Measurements from ENCODE around the gene UBE2Z. TPM values are rescaled to one million over a fixed set of nuclear protein-coding genes. Genes with fewer than 3 reads are reported as not detected.

UBE2Z gene
- total RNA-seq, 1 experiment from 2014 or later = 119 TPM

GRCh38 chr17:48894886-48895285 lies 13.3 kb upstream of the UBE2Z start:
- ChIA-PET POLR2A (no interaction called here), CTCF (no interaction called here), RAD21 (ENCODE audit: low non-redundant PET in 1 of 2, low total read pairs in 2 of 2, uncharacterized antibody in 2 of 2, unreplicated experiment in 2 of 2) (no interaction called here)
- no TSS peak for BruUV-seq (replicated peaks)
- H3K9me3 ChIP-seq (ENCODE audit: control insufficient read depth in 1 of 2, insufficient read depth in 1 of 2, low read depth in 1 of 2, low read length in 2 of 2) = no peaks in the 10 kb centered on the region
- no peak overlapping the region for H3K9ac ChIP-seq (ENCODE audit: low read length)
- peaks cover 22 to 41% of the 10 kb centered on the region in 2 experiments; a peak in 3 of 4 replicates for H3K36me3 ChIP-seq (ENCODE audit: control insufficient read depth in 1 of 2, insufficient read depth in 2 of 2, low read length in 2 of 2)
- no peak for TF ChIP-seq ZFX (IDR thresholded peaks at IDR 0.05)
- TF ChIP-seq FOSL1 (IDR thresholded peaks at IDR 0.05; ENCODE audit: low read depth) = no peak
- peak overlapping the region; percentile 76; the same call in 1 of the 2 replicates for H3K4me2 ChIP-seq (ENCODE audit: low read length)
- H4K20me1 ChIP-seq (ENCODE audit: insufficient read depth) = no peaks in the 10 kb centered on the region
- H3K27ac ChIP-seq (ENCODE audit: low read depth, low read length) = no peak overlapping the region
- H3K27me3 ChIP-seq (ENCODE audit: insufficient read depth, low read length) = no peaks in the 10 kb centered on the region
- H3K4me1 ChIP-seq (ENCODE audit: control insufficient read depth in 1 of 2, insufficient read depth in 2 of 2, low read length in 2 of 2) = peaks cover 11 to 28% of the 10 kb centered on the region in 2 experiments; a peak in 3 of 4 replicates
- no peak overlapping the region for H3K4me3 ChIP-seq (replicated peaks in 1 of 2; ENCODE audit: low read depth in 1 of 2, low read length in 2 of 2)
- no peak overlapping the region for H2AFZ ChIP-seq (ENCODE audit: low read depth, low read length, poor library complexity, severe bottlenecking)
- peaks cover 44% of the 10 kb centered on the region for H3K79me2 ChIP-seq (ENCODE audit: insufficient read depth, low read length)
- no peak for DNase-seq (ENCODE audit: low read depth, low spot score)
- no peak for ATAC-seq
- intact Hi-C loops (cut with micrococcal nuclease) = loop anchor here (5.0 kb wide), 1 partner anchor 297 kb away; no protein-coding TSS in a partner anchor
- no peaks in the 10 kb centered on the region for H3K9me2 ChIP-seq (ENCODE audit: insufficient read depth)

- TF ChIP-seq REST (IDR thresholded peaks at IDR 0.05; ENCODE audit: low read depth) (no peak), CBX3 (IDR thresholded peaks at IDR 0.05; ENCODE audit: low read depth) (no peak), TCF7L2 (IDR thresholded peaks at IDR 0.05; ENCODE audit: borderline replicate concordance, extremely low read depth, insufficient read depth, insufficient read length) (no peak), ZNF274 (IDR thresholded peaks at IDR 0.05; ENCODE audit: low read depth, low read length) (no peak), JUND (IDR thresholded peaks at IDR 0.05) (no peak), CEBPB (IDR thresholded peaks at IDR 0.05; ENCODE audit: low read depth) (no peak), POLR2AphosphoS5 (IDR thresholded peaks at IDR 0.05; ENCODE audit: low read depth, low read length) (no peak), SIN3A (IDR thresholded peaks at IDR 0.05; ENCODE audit: low read depth) (no peak), EGR1 (IDR thresholded peaks at IDR 0.05; ENCODE audit: low read depth) (no peak), ZBTB33 (IDR thresholded peaks at IDR 0.05; ENCODE audit: extremely low read depth, insufficient replicate concordance, low read length) (no peak), ZFX (IDR thresholded peaks at IDR 0.05) (no peak), POLR2A (IDR thresholded peaks at IDR 0.05; ENCODE audit: borderline replicate concordance, extremely low read depth, insufficient read depth, insufficient read length) (no peak), RAD21 (IDR thresholded peaks at IDR 0.05; ENCODE audit: low read depth) (no peak), MAX (IDR thresholded peaks at IDR 0.05) (no peak)
Observed at GRCh38 chr17:48901241-48901640, 7.0 kb upstream of the UBE2Z start.

More at GRCh38 chr17:48901241-48901640, 7.0 kb upstream of the UBE2Z start:
- no peak overlapping the region for H2AFZ ChIP-seq (ENCODE audit: low read depth, low read length, poor library complexity, severe bottlenecking)
- H3K79me2 ChIP-seq (ENCODE audit: insufficient read depth, low read length) = 0 out of 2 replicates have a peak, but pooled peaks cover 5% of the 10 kb centered on the region
- H3K27ac ChIP-seq (ENCODE audit: low read depth, low read length) = no peak overlapping the region
- no peak for ATAC-seq
- peaks cover 8 to 18% of the 10 kb centered on the region in 2 experiments; a peak in 3 of 4 replicates for H3K36me3 ChIP-seq (ENCODE audit: control insufficient read depth in 1 of 2, insufficient read depth in 2 of 2, low read length in 2 of 2)
- no peak overlapping the region for H3K4me3 ChIP-seq (replicated peaks in 1 of 2; ENCODE audit: low read depth in 1 of 2, low read length in 2 of 2)
- CTCF ChIA-PET = interaction anchor here (1.3 kb wide), 2 partner anchors 17 to 131 kb away, joined by 3 to 4 read pairs; no protein-coding TSS in a partner anchor
- POLR2A ChIA-PET = interaction anchor here (1.4 kb wide), 1 partner anchor 9 kb away, joined by 13 read pairs; the partner anchor contains the start of gene ATP5MC1
- no peaks in the 10 kb centered on the region for H3K27me3 ChIP-seq (ENCODE audit: insufficient read depth, low read length)
- H3K9ac ChIP-seq (ENCODE audit: low read length) = no peak overlapping the region
- RAD21 ChIA-PET (ENCODE audit: low non-redundant PET in 1 of 2, low total read pairs in 2 of 2, uncharacterized antibody in 2 of 2, unreplicated experiment in 2 of 2) = no interaction called here
- peaks cover 0 to 12% of the 10 kb centered on the region in 2 experiments; a peak in 1 of 4 replicates for H3K4me1 ChIP-seq (ENCODE audit: control insufficient read depth in 1 of 2, insufficient read depth in 2 of 2, low read length in 2 of 2)
- intact Hi-C loops (cut with micrococcal nuclease) = no loop called here
- DNase-seq (ENCODE audit: low read depth, low spot score) = no peak
- no peaks in the 10 kb centered on the region for H3K9me2 ChIP-seq (ENCODE audit: insufficient read depth)
- H3K9me3 ChIP-seq (ENCODE audit: control insufficient read depth in 1 of 2, insufficient read depth in 1 of 2, low read depth in 1 of 2, low read length in 2 of 2) = no peaks in the 10 kb centered on the region
- no TSS peak for BruUV-seq (replicated peaks)
- H4K20me1 ChIP-seq (ENCODE audit: insufficient read depth) = no peaks in the 10 kb centered on the region
- H3K4me2 ChIP-seq (ENCODE audit: low read length) = no peak overlapping the region

Data from HCT116 (cell line).